Testis (tissue), 2 donors: ENCODE results near the gene IL18R1.

Experiments
- CTCF ChIP-seq, 3 experiments: fragments of 450-650 bp in 2 of 3; fragments of 200-600 bp in 1 of 3; sonication (generic) in 1 of 3; IDR thresholded peaks; one replicate each; pipeline ENCODE4 v1.5.1; 2016 to 2019; ENCODE audit warnings: antibody characterized with exemption in 3 of 3, mild to moderate bottlenecking in 2 of 3, moderate library complexity in 1 of 3
- POLR2A ChIP-seq: fragments of 450-650 bp; IDR thresholded peaks from one replicate; pipeline ENCODE4 v1.6.1; 2017; ENCODE audit warnings: antibody characterized with exemption, mild to moderate bottlenecking, moderate library complexity

- TF ChIP-seq CTCF (IDR thresholded peaks at IDR 0.05) (peak; percentile 31 to 74 (median 67)), POLR2A (no peak)
These were observed 87.6 kb downstream of the IL18R1 start for GRCh38 chr2:102442967-102443828.
